ENCODE results near the gene MCAT.
A peak's percentile ranks its signal among the peaks of the same experiment; 100 is the strongest.

The MCAT gene

DNA sequence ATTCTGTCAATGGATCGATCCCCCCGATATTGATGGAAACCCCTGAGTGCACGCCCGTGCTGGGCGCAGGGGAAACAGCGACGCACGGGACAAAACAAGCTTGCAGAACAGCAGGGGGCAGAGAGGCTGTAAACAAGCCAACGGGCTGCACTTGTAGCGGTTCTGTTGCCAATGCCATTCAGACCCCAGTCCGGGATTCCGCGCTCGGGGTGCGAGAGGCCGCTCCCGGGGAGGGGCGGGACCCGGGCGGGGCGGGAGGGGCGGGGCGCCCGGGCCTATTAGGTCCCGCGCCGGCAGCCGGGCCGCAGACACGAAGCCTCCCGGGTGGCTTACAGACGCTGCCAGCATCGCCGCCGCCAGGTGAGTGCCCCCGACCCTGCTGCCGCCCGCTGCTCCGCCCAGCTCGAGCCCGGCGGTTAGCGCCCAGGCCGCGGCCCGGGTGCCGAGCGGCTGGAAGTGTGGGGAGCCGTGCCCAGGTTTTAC lies 32.7 kb downstream of the MCAT start, which contains the start of gene BIK:
BIK (plus strand) TSS at position 307 of the 483 bp plus-strand sequence. CDS start 13,273 bp downstream, outside the sequence.
- Histone ChIP-seq H3K27ac (replicated peaks) (peak within 1 kb of the TSS; percentile 21), H3K27me3 (ENCODE audit: insufficient read depth, poor library complexity, severe bottlenecking) (no peaks in the 10 kb centered on the region), H3K4me3 (replicated peaks; ENCODE audit: insufficient read depth, low read length) (peak within 1 kb of the TSS; percentile 72)
- TF ChIP-seq, protein P1, sequence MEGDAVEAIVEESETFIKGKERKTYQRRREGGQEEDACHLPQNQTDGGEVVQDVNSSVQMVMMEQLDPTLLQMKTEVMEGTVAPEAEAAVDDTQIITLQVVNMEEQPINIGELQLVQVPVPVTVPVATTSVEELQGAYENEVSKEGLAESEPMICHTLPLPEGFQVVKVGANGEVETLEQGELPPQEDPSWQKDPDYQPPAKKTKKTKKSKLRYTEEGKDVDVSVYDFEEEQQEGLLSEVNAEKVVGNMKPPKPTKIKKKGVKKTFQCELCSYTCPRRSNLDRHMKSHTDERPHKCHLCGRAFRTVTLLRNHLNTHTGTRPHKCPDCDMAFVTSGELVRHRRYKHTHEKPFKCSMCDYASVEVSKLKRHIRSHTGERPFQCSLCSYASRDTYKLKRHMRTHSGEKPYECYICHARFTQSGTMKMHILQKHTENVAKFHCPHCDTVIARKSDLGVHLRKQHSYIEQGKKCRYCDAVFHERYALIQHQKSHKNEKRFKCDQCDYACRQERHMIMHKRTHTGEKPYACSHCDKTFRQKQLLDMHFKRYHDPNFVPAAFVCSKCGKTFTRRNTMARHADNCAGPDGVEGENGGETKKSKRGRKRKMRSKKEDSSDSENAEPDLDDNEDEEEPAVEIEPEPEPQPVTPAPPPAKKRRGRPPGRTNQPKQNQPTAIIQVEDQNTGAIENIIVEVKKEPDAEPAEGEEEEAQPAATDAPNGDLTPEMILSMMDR (IDR thresholded peaks at IDR 0.05; ENCODE audit: insufficient read depth, low read length) = no peak
- TF ChIP-seq, protein P2, sequence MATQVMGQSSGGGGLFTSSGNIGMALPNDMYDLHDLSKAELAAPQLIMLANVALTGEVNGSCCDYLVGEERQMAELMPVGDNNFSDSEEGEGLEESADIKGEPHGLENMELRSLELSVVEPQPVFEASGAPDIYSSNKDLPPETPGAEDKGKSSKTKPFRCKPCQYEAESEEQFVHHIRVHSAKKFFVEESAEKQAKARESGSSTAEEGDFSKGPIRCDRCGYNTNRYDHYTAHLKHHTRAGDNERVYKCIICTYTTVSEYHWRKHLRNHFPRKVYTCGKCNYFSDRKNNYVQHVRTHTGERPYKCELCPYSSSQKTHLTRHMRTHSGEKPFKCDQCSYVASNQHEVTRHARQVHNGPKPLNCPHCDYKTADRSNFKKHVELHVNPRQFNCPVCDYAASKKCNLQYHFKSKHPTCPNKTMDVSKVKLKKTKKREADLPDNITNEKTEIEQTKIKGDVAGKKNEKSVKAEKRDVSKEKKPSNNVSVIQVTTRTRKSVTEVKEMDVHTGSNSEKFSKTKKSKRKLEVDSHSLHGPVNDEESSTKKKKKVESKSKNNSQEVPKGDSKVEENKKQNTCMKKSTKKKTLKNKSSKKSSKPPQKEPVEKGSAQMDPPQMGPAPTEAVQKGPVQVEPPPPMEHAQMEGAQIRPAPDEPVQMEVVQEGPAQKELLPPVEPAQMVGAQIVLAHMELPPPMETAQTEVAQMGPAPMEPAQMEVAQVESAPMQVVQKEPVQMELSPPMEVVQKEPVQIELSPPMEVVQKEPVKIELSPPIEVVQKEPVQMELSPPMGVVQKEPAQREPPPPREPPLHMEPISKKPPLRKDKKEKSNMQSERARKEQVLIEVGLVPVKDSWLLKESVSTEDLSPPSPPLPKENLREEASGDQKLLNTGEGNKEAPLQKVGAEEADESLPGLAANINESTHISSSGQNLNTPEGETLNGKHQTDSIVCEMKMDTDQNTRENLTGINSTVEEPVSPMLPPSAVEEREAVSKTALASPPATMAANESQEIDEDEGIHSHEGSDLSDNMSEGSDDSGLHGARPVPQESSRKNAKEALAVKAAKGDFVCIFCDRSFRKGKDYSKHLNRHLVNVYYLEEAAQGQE (IDR thresholded peaks at IDR 0.05; ENCODE audit: insufficient replicate concordance, low read depth) = peak; percentile 14
- peak; percentile 61 to 72 for DNase-seq (ENCODE audit: low read depth in 1 of 2, low spot score in 1 of 2)

DNA sequence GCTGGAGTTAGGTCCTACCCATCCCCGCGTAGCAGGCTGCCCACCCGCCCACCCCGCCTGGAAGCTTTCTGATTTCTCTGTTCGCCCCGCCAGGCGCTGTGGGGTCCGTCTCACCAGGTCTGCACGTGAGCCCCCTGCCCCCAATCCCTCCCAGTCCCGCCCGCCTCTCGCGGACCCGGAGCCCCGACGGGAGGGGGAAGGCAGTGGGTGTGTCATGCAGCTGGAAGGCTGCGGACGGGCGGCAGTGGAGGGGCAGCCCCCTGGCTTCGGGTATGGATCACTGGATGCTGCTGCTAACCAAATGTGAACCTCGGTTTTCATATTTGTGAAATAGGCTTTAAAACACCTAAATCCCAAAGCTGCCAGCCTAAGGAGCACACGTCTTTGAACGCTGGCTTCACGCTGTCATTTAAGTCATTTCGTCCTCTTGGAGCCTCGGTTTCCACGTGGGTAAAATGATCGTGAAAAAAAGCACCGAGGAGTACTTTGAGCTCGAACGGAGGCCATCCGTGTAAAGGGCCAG lies 33.2 kb downstream of the MCAT start:
- no peak overlapping the region for H3K27ac ChIP-seq (replicated peaks)
- H3K4me3 ChIP-seq (replicated peaks; ENCODE audit: insufficient read depth, low read length) = peak overlapping the region; percentile 72
- DNase-seq (ENCODE audit: low read depth in 1 of 2, low spot score in 1 of 2) = no peak
- no peaks in the 10 kb centered on the region for H3K27me3 ChIP-seq (ENCODE audit: insufficient read depth, poor library complexity, severe bottlenecking)
- TF ChIP-seq, protein P1 (IDR thresholded peaks at IDR 0.05; ENCODE audit: insufficient read depth, low read length) = no peak
- TF ChIP-seq, protein P2 (IDR thresholded peaks at IDR 0.05; ENCODE audit: insufficient replicate concordance, low read depth) = no peak
- no peak for TF ChIP-seq SPI1 (IDR thresholded peaks at IDR 0.05; ENCODE audit: borderline replicate concordance, low read depth)
- no peak for TF ChIP-seq GABPA (IDR thresholded peaks at IDR 0.05; ENCODE audit: low read depth)
- TF ChIP-seq POLR2AphosphoS5 (IDR thresholded peaks at IDR 0.05; ENCODE audit: low read depth) = no peak

DNA sequence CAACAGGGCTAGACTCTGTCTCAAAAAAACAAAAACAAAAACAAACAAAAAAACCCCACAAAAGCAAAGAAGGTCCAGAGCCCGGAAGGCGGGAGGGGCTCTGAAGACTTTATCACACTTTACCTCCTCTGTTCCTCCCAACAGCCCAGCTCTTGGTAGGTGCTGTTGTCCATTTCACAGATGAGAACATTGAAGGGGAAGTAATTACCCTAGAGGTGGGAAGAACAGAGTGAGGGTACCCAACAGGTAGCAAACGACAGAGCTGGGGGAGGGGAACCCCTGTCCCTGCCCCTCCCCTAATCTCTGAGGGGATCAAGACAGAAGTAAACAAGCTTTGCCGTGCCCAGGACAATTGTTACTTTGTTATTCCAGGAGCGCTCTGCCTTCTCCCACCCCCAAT lies 33.7 kb downstream of the MCAT start:
- TF ChIP-seq, protein P1 (IDR thresholded peaks at IDR 0.05; ENCODE audit: insufficient read depth, low read length) = no peak
- TF ChIP-seq SPI1 (IDR thresholded peaks at IDR 0.05; ENCODE audit: borderline replicate concordance, low read depth) (no peak), GABPA (IDR thresholded peaks at IDR 0.05; ENCODE audit: low read depth) (no peak), POLR2AphosphoS5 (IDR thresholded peaks at IDR 0.05; ENCODE audit: low read depth) (no peak)
- TF ChIP-seq, protein P2 (IDR thresholded peaks at IDR 0.05; ENCODE audit: insufficient replicate concordance, low read depth) = no peak
- no peak overlapping the region for H3K27ac ChIP-seq (replicated peaks)
- H3K4me3 ChIP-seq (replicated peaks; ENCODE audit: insufficient read depth, low read length) = no peak overlapping the region
- H3K27me3 ChIP-seq (ENCODE audit: insufficient read depth, poor library complexity, severe bottlenecking) = no peaks in the 10 kb centered on the region
- no peak for DNase-seq (ENCODE audit: low read depth in 1 of 2, low spot score in 1 of 2)

Measured in HL-60 (cell line).